Measurements from ENCODE around the gene SIX6.

GRCh38 chr14:60506010-60506409, 2.9 kb upstream of the SIX6 start:
- no peak for TF ChIP-seq CTCF (IDR thresholded peaks at IDR 0.05; ENCODE audit: low read length)
- TF ChIP-seq EZH2phosphoT487 (IDR thresholded peaks at IDR 0.05; ENCODE audit: low read length) = no peak
- TF ChIP-seq EZH2 (optimal IDR thresholded peaks at IDR 0.05; ENCODE audit: low read depth, low read length) = no peak

All from MM.1S (cell line).